Ovary (tissue), 3 donors: ENCODE measurements around the gene LSP1.

ENCODE experiments used
- EP300 ChIP-seq: sonication (generic); formaldehyde crosslinking; IDR thresholded peaks from one replicate; pipeline ENCODE4 v1.6.1; 2017; ENCODE audit warnings: antibody characterized with exemption
- POLR2A ChIP-seq: fragments of 450-650 bp; IDR thresholded peaks from one replicate; pipeline ENCODE4 v1.6.1; 2017; ENCODE audit warnings: antibody characterized with exemption, mild to moderate bottlenecking, moderate library complexity
- TF ChIP-seq, protein P1 (sequence below), 3 donors: fragments of 450-650 bp in 2 of 3; fragments of 200-600 bp in 1 of 3; IDR thresholded peaks; one replicate each; pipeline versions ENCODE4 v1.5.1 to v1.8.0; 2016 to 2022; ENCODE audit warnings: antibody characterized with exemption in 3 of 3, mild to moderate bottlenecking in 1 of 3
- donor health status: DM: no; HTN: no; CAD: no.

DNA sequence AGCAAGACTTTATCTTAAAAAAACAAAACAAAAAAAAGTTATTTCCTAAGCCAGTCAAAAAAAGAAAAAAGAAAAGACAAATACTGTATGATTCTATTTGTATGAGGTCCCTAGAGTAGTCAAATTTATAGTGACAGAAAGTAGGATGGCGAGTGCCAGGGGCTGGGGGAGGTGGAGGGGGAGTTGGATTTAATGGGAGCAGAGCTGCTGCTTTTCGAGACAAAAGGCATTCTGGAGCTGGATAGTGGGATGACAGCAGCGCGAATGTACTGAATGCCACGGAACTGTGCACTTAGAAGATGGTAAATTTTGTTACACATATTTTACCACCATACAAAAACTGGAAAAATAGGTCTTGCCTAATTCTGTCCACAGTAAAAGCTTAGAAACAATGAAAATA lies 35.9 kb upstream of the LSP1 start:
- TF ChIP-seq, protein P1, sequence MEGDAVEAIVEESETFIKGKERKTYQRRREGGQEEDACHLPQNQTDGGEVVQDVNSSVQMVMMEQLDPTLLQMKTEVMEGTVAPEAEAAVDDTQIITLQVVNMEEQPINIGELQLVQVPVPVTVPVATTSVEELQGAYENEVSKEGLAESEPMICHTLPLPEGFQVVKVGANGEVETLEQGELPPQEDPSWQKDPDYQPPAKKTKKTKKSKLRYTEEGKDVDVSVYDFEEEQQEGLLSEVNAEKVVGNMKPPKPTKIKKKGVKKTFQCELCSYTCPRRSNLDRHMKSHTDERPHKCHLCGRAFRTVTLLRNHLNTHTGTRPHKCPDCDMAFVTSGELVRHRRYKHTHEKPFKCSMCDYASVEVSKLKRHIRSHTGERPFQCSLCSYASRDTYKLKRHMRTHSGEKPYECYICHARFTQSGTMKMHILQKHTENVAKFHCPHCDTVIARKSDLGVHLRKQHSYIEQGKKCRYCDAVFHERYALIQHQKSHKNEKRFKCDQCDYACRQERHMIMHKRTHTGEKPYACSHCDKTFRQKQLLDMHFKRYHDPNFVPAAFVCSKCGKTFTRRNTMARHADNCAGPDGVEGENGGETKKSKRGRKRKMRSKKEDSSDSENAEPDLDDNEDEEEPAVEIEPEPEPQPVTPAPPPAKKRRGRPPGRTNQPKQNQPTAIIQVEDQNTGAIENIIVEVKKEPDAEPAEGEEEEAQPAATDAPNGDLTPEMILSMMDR (IDR thresholded peaks at IDR 0.05), result no peak
- TF ChIP-seq EP300 (no peak), POLR2A (no peak)
